Hepatocyte (in vitro differentiated cells): Measurements from ENCODE around the gene NECAB2. TPM values are rescaled to one million over a fixed set of nuclear protein-coding genes. Genes with fewer than 3 reads are reported as not detected.

Source experiments
- DNase-seq: peaks from one replicate; pipeline ENCODE4 v3.0.0-alpha.2; 2016; ENCODE audit warnings: low spot score
- H2AFZ ChIP-seq: fragments of 200-600 bp; sonication (generic); 2 replicates; pipeline ENCODE4 v1.6.0; 2016; ENCODE audit warnings: antibody characterized with exemption, mild to moderate bottlenecking
- H3K27ac ChIP-seq: fragments of 200-600 bp; sonication (generic); 2 replicates; pipeline ENCODE4 v1.5.1; 2016; ENCODE audit warnings: mild to moderate bottlenecking
- H3K27me3 ChIP-seq: fragments of 200-600 bp; sonication (generic); 2 replicates; pipeline ENCODE4 v1.6.1; 2016
- H3K36me3 ChIP-seq: fragments of 200-600 bp; sonication (generic); replicated peaks from 2 replicates; pipeline ENCODE4 v1.5.1; 2016; ENCODE audit warnings: low read depth; ENCODE audit not compliant: insufficient read depth
- H3K4me1 ChIP-seq: fragments of 200-600 bp; sonication (generic); 2 replicates; pipeline ENCODE4 v1.5.1; 2016; ENCODE audit warnings: mild to moderate bottlenecking, moderate library complexity; ENCODE audit not compliant: insufficient read depth
- H3K4me2 ChIP-seq: fragments of 200-600 bp; sonication (generic); 2 replicates; pipeline ENCODE4 v1.6.0; 2016
- H3K4me3 ChIP-seq: fragments of 200-600 bp; sonication (generic); 2 replicates; pipeline ENCODE4 v1.5.1; 2016; ENCODE audit warnings: mild to moderate bottlenecking
- H3K79me2 ChIP-seq: fragments of 200-600 bp; sonication (generic); 2 replicates; pipeline ENCODE4 v1.6.0; 2017; ENCODE audit warnings: mild to moderate bottlenecking
- H3K9me2 ChIP-seq: fragments of 200-600 bp; sonication (generic); replicated peaks from 2 replicates; pipeline ENCODE4 v1.6.0; 2017; ENCODE audit warnings: mild to moderate bottlenecking; ENCODE audit not compliant: insufficient read depth
- H3K9me3 ChIP-seq: fragments of 200-600 bp; sonication (generic); 2 replicates; pipeline ENCODE4 v1.5.1; 2016; ENCODE audit warnings: low read depth, mild to moderate bottlenecking
- H4K20me1 ChIP-seq: fragments of 200-600 bp; sonication (generic); 2 replicates; pipeline ENCODE4 v1.6.0; 2016; ENCODE audit warnings: mild to moderate bottlenecking; ENCODE audit not compliant: insufficient read depth, poor library complexity, severe bottlenecking
- EZH2 ChIP-seq: fragments of 200-600 bp; sonication (generic); IDR thresholded peaks from 2 replicates; pipeline ENCODE4 v1.6.1; 2016; ENCODE audit warnings: antibody characterized with exemption, mild to moderate bottlenecking, borderline replicate concordance
- EZH2phosphoT487 ChIP-seq: fragments of 200-600 bp; sonication (generic); IDR thresholded peaks from one replicate; pipeline ENCODE4 v1.6.1; 2018; ENCODE audit warnings: antibody characterized with exemption, mild to moderate bottlenecking, low read depth, moderate library complexity; ENCODE audit not compliant: unreplicated experiment, severe bottlenecking
- WGBS: methylation state at CpG from one replicate; pipeline ENCODE4 v1.1.6; 2016; ENCODE audit warnings: low lambda C conversion rate; ENCODE audit errors: missing lambda C conversion rate; 5-methylcytosine and 5-hydroxymethylcytosine counted together
- polyA plus RNA-seq: library from polyadenylated mRNA; unstranded; fragments of >200 nt; fragmentation: Nextera tagmentation; extraction: Ambion mirVana; gene quantifications from 2 replicates; pipeline ENCODE4 v1.2.1, GENCODE V29; 2016
- total RNA-seq: library from RNA; depleted of rRNA; stranded (reverse); fragments of >200 nt; gene quantifications from 2 replicates; pipeline ENCODE4 v1.2.3, GENCODE V29; 2014
- TF ChIP-seq, protein P1 (sequence below): fragments of 200-600 bp; sonication (generic); IDR thresholded peaks from 2 replicates; pipeline ENCODE4 v1.5.1; 2016; ENCODE audit warnings: antibody characterized with exemption, mild to moderate bottlenecking; ENCODE audit not compliant: poor library complexity

Gene NECAB2
- total and polyA plus RNA-seq, 2 experiments from 2014 or later, result 1.1 TPM; not detected in 1

DNA sequence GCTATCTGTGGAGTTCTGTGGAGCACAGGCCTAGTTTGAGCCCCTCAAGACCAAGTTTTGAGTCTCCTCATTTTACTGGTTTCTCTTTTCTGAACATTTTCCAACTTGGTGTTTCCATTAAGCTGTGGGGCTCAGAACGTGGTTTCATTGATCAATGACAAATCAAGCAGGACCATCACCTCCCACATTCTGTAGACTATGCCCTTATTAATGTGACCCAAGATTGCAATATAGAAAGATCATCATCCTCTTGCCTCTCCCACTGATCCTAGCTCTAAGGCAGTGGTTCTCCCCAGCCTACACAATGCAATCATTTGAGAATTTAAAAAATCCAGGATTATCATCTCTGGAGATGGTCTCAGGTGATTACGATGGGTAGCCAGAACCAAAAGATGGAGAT, 30.8 kb upstream of the NECAB2 start:
- Histone ChIP-seq H2AFZ (no peak overlapping the region), H3K36me3 (no peaks in the 10 kb centered on the region), H3K27ac (no peak overlapping the region), H3K79me2 (no peaks in the 10 kb centered on the region), H3K4me2 (no peak overlapping the region), H3K27me3 (no peaks in the 10 kb centered on the region), H3K9me2 (no peaks in the 10 kb centered on the region), H3K4me1 (no peaks in the 10 kb centered on the region), H3K9me3 (no peaks in the 10 kb centered on the region), H3K4me3 (no peak overlapping the region), H4K20me1 (no peaks in the 10 kb centered on the region)
- 98% methylated on average over 2 of the region's 2 CpGs for WGBS
- DNase-seq, result no peak
- no peak for TF ChIP-seq EZH2phosphoT487
- TF ChIP-seq EZH2, result no peak
- TF ChIP-seq, protein P1, sequence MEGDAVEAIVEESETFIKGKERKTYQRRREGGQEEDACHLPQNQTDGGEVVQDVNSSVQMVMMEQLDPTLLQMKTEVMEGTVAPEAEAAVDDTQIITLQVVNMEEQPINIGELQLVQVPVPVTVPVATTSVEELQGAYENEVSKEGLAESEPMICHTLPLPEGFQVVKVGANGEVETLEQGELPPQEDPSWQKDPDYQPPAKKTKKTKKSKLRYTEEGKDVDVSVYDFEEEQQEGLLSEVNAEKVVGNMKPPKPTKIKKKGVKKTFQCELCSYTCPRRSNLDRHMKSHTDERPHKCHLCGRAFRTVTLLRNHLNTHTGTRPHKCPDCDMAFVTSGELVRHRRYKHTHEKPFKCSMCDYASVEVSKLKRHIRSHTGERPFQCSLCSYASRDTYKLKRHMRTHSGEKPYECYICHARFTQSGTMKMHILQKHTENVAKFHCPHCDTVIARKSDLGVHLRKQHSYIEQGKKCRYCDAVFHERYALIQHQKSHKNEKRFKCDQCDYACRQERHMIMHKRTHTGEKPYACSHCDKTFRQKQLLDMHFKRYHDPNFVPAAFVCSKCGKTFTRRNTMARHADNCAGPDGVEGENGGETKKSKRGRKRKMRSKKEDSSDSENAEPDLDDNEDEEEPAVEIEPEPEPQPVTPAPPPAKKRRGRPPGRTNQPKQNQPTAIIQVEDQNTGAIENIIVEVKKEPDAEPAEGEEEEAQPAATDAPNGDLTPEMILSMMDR, result no peak

- 82% methylated on average over 18 of the region's 18 CpGs for WGBS
- TF ChIP-seq EZH2phosphoT487 (no peak), EZH2 (no peak)
- TF ChIP-seq, protein P1, result no peak
- no peaks in the 10 kb centered on the region for H3K36me3 ChIP-seq
- H4K20me1 ChIP-seq, result no peaks in the 10 kb centered on the region
- H3K4me2 ChIP-seq, result no peak overlapping the region
- H3K4me1 ChIP-seq, result no peaks in the 10 kb centered on the region
- H3K9me3 ChIP-seq, result no peaks in the 10 kb centered on the region
- no peak overlapping the region for H2AFZ ChIP-seq
- H3K9me2 ChIP-seq, result no peaks in the 10 kb centered on the region
- H3K27ac ChIP-seq, result no peak overlapping the region
- H3K4me3 ChIP-seq, result no peak overlapping the region
- H3K79me2 ChIP-seq, result no peaks in the 10 kb centered on the region
- DNase-seq, result no peak
- H3K27me3 ChIP-seq, result no peaks in the 10 kb centered on the region
Measured at GRCh38 chr16:83937922-83938885, 29.8 kb upstream of the NECAB2 start.

- Histone ChIP-seq H3K27ac (no peak overlapping the region), H2AFZ (no peak overlapping the region)
- TF ChIP-seq, protein P1, result no peak
- TF ChIP-seq EZH2 (no peak), EZH2phosphoT487 (no peak)
Measured at GRCh38 chr16:83939266-83939855, 28.7 kb upstream of the NECAB2 start.

More at GRCh38 chr16:83939266-83939855, 28.7 kb upstream of the NECAB2 start:
- Histone ChIP-seq H3K9me2 (no peaks in the 10 kb centered on the region), H4K20me1 (no peaks in the 10 kb centered on the region), H3K36me3 (no peaks in the 10 kb centered on the region), H3K27me3 (no peaks in the 10 kb centered on the region), H3K9me3 (no peaks in the 10 kb centered on the region), H3K4me3 (no peak overlapping the region), H3K4me2 (no peak overlapping the region), H3K4me1 (no peaks in the 10 kb centered on the region), H3K79me2 (no peaks in the 10 kb centered on the region)
- WGBS, result 85% methylated on average over 12 of the region's 12 CpGs
- DNase-seq, result no peak
